ENCODE results near the gene ZNF804A. TPM values are rescaled to one million over a fixed set of nuclear protein-coding genes. Genes with fewer than 3 reads are reported as not detected.

Gene ZNF804A
- total and polyA plus RNA-seq, 2 of the 8 experiments (the other 6 are each of a cell fraction or from before 2014, with no cell fraction given) = 0.02 TPM; not detected in 1

DNA sequence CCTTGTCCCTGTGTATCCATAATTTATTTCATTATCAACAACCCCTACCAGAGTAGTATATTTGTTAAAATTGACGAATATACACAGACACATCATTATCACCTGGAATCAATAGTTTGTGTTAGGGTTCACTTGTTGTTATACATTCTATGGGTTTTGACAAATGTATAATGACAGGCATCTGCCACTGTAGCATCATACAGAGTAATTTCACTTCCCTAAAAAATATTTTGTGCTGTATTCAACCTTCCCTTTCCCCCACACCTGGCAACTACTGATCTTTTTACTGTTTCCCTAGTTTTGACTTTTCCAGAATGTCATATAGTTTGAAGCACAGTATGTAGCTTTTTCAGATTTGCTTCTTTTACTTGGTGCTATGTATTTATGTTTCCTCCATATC lies 132.0 kb downstream of the ZNF804A start (continued):
- TF ChIP-seq CREB1 (IDR thresholded peaks at IDR 0.05) (no peak), EZH2 (IDR thresholded peaks at IDR 0.05; ENCODE audit: low read depth, low read length, severe bottlenecking) (no peak), HDAC2 (IDR thresholded peaks at IDR 0.05; ENCODE audit: borderline replicate concordance in 1 of 2, low read depth in 2 of 2, low read length in 2 of 2) (no peak), CEBPB (IDR thresholded peaks at IDR 0.05; ENCODE audit: low read depth, low read length) (no peak), BACH1 (IDR thresholded peaks at IDR 0.05; ENCODE audit: low read length) (no peak), SP4 (IDR thresholded peaks at IDR 0.05; ENCODE audit: low read length) (no peak), RNF2 (IDR thresholded peaks at IDR 0.05; ENCODE audit: borderline replicate concordance, low read depth, low read length, missing control alignments, poor library complexity, severe bottlenecking) (no peak)
- TF ChIP-seq, protein P1, sequence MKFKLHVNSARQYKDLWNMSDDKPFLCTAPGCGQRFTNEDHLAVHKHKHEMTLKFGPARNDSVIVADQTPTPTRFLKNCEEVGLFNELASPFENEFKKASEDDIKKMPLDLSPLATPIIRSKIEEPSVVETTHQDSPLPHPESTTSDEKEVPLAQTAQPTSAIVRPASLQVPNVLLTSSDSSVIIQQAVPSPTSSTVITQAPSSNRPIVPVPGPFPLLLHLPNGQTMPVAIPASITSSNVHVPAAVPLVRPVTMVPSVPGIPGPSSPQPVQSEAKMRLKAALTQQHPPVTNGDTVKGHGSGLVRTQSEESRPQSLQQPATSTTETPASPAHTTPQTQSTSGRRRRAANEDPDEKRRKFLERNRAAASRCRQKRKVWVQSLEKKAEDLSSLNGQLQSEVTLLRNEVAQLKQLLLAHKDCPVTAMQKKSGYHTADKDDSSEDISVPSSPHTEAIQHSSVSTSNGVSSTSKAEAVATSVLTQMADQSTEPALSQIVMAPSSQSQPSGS (IDR thresholded peaks at IDR 0.05; ENCODE audit: low read length) = no peak

All from H1 (cell line).